HFF-Myc (cell line): Measurements from ENCODE around the gene INTS13.

Experiments used
- DNase-seq: peaks from one replicate; pipeline ENCODE4 v3.0.0-alpha.2; 2011; ENCODE audit warnings: low read depth; ENCODE audit errors: extremely low read depth
- H3K4me3 ChIP-seq: replicated peaks from 2 replicates; pipeline ENCODE4 v1.5.1; 2011; ENCODE audit warnings: low read depth, mild to moderate bottlenecking, control low read depth, low read length
- TF ChIP-seq, protein P1 (sequence below): IDR thresholded peaks from 2 replicates; pipeline ENCODE4 v1.5.1; 2012; ENCODE audit warnings: mild to moderate bottlenecking, low read depth, low read length, control low read depth; ENCODE audit errors: missing control alignments

The INTS13 gene, protein sequence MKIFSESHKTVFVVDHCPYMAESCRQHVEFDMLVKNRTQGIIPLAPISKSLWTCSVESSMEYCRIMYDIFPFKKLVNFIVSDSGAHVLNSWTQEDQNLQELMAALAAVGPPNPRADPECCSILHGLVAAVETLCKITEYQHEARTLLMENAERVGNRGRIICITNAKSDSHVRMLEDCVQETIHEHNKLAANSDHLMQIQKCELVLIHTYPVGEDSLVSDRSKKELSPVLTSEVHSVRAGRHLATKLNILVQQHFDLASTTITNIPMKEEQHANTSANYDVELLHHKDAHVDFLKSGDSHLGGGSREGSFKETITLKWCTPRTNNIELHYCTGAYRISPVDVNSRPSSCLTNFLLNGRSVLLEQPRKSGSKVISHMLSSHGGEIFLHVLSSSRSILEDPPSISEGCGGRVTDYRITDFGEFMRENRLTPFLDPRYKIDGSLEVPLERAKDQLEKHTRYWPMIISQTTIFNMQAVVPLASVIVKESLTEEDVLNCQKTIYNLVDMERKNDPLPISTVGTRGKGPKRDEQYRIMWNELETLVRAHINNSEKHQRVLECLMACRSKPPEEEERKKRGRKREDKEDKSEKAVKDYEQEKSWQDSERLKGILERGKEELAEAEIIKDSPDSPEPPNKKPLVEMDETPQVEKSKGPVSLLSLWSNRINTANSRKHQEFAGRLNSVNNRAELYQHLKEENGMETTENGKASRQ

DNA sequence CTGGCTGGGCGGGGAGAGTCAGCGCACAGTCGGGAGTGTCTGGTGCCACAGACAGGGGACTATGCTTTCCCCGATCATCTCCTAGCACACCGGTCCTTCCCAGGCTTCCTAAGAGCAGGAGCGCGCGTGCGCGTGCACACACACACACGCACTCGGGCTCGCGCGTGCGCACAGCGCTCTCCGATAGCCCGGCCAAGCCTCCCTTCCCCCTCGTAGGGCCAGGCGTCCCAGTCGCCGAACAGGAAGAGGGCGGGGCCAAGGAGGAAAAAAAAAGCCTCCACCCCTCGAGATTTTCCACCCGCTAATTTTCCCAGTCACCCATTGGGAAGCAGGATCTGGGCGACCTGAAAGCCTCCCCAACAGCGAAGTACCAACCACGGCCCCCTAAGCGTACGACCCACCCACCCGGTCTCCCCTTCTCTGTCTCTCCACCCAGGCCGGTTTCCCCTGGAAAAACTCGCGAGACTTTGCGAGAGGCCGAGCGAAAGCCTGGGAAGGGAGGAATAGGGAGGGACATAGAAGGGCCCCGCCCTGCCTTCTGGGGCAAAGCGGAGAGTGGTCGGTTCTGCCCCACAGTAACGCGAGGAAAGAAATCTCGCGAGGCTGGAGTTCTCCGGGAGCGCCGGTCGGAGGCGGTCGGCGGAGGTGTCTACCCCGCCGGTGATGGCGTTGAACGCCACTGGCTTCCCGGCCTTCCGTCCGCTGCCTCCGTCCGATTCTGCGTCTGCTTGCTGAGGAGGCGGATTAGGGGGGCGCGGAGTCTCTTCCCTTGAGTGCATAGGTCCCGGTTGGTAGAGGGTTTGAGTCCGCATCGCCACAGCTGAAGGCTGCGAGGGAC is at the start of gene INTS13, which contains the start of gene FGFR1OP2:
Gene INTS13 (minus strand): TSS at position 119 of the 838 bp plus-strand sequence. CDS start 1,178 bp downstream, outside the sequence.
Gene FGFR1OP2 (plus strand): TSS at position 608 of the 838 bp plus-strand sequence. CDS start 15,689 bp downstream, outside the sequence.
- TF ChIP-seq, protein P1, sequence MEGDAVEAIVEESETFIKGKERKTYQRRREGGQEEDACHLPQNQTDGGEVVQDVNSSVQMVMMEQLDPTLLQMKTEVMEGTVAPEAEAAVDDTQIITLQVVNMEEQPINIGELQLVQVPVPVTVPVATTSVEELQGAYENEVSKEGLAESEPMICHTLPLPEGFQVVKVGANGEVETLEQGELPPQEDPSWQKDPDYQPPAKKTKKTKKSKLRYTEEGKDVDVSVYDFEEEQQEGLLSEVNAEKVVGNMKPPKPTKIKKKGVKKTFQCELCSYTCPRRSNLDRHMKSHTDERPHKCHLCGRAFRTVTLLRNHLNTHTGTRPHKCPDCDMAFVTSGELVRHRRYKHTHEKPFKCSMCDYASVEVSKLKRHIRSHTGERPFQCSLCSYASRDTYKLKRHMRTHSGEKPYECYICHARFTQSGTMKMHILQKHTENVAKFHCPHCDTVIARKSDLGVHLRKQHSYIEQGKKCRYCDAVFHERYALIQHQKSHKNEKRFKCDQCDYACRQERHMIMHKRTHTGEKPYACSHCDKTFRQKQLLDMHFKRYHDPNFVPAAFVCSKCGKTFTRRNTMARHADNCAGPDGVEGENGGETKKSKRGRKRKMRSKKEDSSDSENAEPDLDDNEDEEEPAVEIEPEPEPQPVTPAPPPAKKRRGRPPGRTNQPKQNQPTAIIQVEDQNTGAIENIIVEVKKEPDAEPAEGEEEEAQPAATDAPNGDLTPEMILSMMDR = no peak
- peak; percentile 97 for DNase-seq
- peak within 1 kb of the TSS; percentile 67 for H3K4me3 ChIP-seq

DNA sequence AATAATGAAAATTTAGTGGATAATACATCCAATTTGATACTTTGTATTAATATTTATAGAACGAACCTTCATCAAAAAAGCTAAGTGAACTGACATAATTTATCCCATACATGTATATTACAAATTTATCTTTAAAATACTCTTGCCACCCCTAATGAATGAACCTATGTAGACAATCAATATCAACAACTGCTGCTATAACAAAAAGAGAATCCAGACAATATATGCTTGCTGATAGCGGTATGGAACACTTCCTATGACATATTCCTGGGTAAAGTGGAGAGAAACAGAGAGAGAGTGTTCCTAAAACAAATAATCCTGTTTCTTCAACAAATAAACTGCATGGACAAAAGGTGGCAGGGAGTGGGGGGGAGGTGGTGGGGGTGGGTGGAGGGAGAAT is 45.1 kb upstream of the INTS13 start:
- no peak for DNase-seq
- TF ChIP-seq, protein P1 = no peak
- no peak overlapping the region for H3K4me3 ChIP-seq

DNA sequence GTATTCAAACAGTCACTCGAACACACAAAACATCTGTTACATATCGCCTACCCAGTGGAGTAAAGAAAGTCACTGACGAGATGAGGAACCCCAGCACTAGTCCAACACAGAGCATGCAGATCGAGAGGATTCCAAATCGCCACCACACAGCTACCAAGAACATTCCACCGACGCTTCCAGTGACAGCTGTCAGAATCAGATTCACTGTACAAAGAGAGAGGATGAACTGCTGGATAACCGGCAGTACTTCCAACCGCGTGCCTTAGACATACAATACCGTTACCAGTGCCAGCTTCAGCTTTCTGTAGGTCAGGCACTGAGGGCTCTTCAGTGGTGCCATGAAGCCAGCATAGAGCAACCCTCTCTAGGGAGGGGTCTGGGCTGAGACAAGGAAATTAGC is 42.0 kb upstream of the INTS13 start:
- no peak overlapping the region for H3K4me3 ChIP-seq
- TF ChIP-seq, protein P1 = no peak
- no peak for DNase-seq

DNA sequence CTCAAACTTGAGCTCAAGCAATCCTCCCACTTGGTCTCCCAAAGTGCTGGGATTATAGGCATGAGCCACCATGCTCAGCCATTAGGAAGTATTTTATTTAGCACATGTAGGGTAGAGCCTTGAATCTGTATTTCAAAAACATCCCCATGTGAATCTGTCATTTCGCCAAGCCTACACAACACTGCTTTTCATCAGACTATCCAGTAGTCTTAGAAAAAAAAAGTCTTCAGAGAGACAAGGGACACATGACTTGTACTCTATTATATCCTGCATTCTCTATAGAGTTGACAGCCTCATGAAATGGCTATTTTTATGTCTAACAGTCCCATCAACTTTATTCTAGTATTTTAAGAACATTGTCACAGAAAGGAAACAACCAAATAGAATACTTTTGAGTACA is 41.0 kb upstream of the INTS13 start:
- TF ChIP-seq, protein P1 = no peak
- DNase-seq = no peak
- H3K4me3 ChIP-seq = no peak overlapping the region

DNA sequence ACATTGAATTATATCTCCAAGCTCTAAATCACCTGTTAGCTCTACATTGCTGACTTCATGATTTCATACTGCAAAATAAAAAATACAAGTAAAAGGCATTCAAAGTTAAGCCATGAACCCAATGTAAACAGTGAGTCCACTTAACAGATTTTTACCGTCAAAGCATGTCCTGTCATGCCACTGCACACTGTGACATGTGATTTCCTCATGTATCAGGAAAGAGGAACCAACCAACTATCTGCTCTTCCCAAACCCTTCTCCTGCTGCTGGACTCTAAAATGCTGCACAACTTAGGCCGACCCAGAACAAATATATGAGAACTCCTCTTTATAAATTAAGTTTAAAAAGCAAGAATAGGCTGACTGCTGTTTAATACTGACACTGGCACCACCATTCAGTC is 38.9 kb upstream of the INTS13 start:
- no peak for DNase-seq
- H3K4me3 ChIP-seq = no peak overlapping the region
- TF ChIP-seq, protein P1 = no peak

DNA sequence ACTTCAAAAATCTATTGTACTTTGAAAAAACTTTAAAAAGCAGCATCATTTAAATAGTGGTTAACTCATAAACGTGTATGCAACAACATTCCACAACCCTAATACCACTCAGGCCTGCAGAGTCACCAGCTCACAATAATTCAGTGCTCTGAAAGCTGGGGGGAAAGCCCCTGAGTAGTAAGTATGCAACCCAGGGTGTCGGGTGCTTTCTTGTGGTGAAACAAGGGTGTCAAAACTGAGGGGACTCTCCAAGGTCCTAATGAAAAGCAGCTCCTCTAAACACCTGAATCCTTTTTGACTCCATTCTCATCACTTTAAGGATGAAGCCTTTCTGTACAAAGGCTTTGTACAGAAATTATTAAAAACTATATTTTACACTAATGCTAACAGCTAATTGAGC is 34.2 kb upstream of the INTS13 start:
- no peak overlapping the region for H3K4me3 ChIP-seq
- TF ChIP-seq, protein P1 = no peak
- DNase-seq = no peak
